Stimulated activated CD4-positive, alpha-beta T cell treated with anti-CD3 and anti-CD28 coated beads, Interleukin-2, amount 100 ng/mL, for 4 hours (primary cell): ENCODE measurements around the gene DTHD1.
A peak's percentile ranks its signal among the peaks of the same experiment; 100 is the strongest.

ENCODE experiments used
- DNase-seq: peaks from one replicate; pipeline ENCODE4 v3.0.0-alpha.2; 2020; ENCODE audit warnings: low read depth

Gene DTHD1

GRCh38 chr4:36281384-36282106 is at the start of gene DTHD1:
Gene DTHD1 (plus strand): TSS chr4:36281616. CDS start chr4:36281759, 143 bp downstream.
- DNase-seq, result no peak

DNA sequence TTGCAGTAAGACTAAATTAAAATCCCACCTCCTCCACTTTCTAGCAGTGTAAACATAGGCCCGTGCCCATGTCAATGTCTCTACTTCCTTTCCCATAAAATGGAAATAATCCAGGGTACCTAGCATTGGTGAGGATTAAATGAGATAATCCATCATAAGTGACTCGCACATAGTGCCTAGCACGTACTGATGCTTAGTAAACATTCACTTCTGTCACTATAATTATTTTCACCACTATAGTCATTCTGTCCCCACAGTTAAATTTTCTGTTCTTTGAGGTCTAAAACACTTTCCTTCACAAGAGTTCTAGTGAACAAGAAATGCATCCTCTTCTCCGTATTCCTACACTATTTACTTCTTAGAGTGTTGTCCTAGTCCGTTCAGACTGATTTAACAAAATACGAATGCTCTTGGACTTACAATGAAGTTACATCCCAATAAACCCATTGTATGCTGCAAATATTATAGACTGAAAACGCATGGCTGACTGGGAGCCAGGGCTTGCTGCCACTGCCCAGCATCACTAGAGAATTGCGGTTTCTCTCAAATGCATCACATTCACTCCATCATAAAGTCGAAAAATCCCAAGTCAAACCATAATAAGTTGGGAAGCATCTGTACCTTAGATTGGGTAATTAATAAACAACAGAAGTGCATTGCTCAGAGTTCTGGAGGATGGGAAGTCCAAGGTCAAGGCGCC is 47.7 kb upstream of the DTHD1 start:
- DNase-seq, result no peak

DNA sequence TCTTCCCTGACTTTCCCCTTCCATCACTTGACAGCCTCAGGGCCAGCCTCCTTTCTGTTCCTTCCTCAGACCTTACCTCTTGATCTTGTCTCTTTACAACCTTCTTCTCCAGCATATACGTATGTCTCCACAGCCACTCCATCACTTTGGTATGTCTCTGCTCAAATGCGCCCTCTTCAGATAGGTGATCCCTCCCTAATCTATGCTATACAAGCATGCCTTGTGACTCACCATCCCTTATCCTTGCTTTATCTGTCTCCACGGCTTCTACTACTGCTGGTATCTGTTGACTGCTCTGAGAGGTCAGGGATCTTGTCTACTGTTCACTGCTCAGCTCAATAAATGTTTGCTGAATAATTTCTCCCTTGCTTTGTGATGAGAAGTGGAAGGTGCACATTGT is 46.1 kb upstream of the DTHD1 start:
- no peak for DNase-seq

GRCh38 chr4:36236159-36236558 is 45.3 kb upstream of the DTHD1 start:
- no peak for DNase-seq

DNA sequence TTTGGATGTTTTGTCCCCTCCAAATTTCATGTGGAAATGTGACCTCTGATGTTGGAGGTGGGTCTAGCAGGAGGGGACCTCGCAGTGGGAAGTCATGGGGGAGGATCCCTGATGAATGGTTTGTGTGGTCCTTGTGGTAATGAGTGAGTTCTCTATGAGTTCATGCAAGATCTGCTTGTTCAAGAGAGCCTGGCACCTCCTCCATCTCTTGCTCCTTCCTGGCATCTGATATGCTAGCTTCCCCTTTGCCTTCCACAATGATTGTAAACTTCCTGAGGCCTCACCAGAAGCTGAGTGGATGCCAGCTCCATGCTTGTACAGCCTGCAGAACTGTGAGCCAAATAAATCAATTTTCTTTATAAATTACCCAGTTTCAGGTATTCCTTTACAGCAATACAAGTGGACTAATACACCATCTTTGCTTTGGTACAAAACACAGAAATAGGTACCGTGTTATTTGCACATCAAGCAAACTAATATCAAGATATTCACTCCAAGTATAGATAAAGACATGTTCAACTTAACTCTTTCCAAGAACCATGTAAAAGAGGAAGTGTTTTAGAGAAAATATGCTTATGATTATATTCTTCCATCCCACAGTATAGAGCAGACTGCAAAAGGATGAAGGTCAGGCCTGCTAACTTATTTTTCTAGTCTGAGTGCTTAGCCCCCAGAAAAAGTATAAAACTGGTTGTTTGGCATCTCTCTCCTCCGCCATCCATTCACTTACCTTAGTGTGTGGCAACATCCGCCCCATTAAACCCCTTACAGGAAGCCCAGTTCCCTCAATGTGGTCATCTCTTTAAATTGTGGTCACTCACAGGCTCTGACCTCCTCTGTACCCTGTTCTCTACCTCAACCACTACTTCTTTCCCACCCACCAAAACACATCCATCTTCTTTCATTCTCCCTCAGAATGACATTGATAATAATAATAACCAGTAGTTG is 43.8 kb upstream of the DTHD1 start:
- DNase-seq, result no peak

GRCh38 chr4:36241771-36242170 is 39.6 kb upstream of the DTHD1 start:
- no peak for DNase-seq

DNA sequence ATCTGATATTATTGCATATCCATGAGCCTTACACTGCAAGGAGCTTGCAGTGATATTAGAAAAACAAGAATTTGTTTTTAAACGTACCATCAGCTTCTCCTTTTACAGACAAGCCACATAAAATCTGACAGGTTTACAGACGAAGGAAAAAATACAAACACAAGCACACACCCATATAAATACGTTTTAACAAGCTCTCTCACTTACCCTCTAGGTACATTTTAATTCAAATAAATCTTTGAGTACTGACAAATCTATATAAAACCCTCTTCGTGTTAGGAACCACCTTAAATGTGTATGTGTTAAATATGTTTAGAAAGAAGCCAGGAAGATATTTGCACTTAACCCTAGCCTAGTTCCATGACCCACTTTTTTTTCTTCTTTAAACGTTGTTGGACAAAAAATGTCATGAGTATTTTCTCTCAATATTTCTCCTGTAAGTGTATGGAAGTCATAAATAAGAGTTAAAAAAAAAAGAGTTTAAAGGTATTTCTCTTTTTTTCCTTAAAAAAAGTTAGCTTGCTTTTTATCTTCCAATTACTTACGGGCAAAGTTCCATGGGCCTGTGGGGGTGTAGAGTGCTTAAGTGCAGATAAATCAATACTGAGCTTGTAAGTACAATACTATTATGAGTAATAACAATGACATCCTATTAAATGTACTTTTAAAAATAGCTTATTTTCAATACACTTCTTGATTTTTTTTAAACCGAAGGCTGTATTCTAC is 38.6 kb upstream of the DTHD1 start:
- DNase-seq, result no peak

- peak; percentile 24 for DNase-seq
Observed at GRCh38 chr4:36243355-36244256, 37.8 kb upstream of the DTHD1 start.

GRCh38 chr4:36244257-36245082 is 36.9 kb upstream of the DTHD1 start, which contains the start of gene ARAP2:
Gene ARAP2 (minus strand): TSS chr4:36244514. CDS start chr4:36229486, 15,028 bp downstream.
- peak; percentile 76 for DNase-seq

DNA sequence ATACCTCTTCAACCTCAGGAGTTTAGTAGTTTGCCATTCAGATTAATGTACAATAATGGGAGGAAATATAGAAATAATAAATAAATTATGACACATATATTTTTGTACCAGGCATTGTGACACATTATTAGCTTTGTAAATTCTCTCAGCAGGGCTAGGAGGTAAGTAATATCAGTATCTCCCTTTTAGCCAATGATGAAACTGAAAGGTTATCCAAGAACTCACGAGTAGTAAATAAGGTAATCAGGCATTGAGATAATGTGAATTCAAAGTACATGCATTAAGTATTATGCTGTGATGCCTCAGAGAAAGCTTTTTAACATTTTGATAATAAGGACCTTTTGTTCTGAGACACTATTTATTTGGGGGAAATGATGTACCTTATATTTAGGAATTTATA is 31.8 kb upstream of the DTHD1 start:
- no peak for DNase-seq

DNA sequence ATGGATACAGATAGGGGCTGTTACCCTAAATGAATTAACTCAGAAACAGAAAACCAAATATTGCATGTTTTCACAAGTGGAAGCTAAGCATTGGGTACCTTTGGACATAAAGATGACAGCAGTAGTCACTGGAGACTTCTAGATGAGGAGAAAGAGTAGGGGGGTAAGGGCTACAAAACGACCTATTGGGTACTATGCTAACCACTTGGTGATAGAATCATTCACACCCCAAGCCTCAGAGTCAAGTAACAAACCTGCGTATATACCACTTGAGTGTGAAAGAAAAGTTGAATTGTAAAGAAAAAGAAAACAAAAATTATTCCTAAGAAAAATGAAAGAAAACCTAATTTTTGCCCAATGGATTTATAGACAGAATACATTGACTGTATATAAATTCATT is 29.4 kb upstream of the DTHD1 start:
- no peak for DNase-seq

GRCh38 chr4:36254371-36254770 is 27.0 kb upstream of the DTHD1 start:
- no peak for DNase-seq

- peak; percentile 41 for DNase-seq
Observed at GRCh38 chr4:36255577-36255976, 25.8 kb upstream of the DTHD1 start.

DNA sequence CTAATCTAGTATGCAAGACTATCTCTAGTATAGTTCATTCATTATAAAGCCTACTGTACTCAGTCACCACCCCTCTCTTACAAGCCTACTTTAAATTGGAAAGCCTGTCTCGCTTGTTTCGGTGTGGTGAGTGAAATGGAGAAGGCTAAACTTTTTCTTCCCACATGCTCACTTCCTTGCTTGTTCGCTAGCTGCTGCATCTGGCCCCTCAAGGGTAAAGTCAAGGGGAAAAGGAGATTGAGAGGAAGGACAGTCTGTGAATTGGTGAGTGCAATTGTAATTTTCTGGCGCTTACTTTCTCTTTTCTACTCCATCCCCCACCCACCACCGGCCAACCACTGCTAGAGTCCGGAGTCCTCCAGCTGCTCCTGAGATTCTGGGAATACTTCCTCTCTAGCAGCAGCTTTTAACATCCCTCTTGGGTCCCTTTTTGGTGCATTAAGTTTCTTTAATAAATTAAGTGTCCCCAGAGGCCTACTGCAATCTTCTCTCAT is 25.0 kb upstream of the DTHD1 start:
- DNase-seq, result no peak

DNA sequence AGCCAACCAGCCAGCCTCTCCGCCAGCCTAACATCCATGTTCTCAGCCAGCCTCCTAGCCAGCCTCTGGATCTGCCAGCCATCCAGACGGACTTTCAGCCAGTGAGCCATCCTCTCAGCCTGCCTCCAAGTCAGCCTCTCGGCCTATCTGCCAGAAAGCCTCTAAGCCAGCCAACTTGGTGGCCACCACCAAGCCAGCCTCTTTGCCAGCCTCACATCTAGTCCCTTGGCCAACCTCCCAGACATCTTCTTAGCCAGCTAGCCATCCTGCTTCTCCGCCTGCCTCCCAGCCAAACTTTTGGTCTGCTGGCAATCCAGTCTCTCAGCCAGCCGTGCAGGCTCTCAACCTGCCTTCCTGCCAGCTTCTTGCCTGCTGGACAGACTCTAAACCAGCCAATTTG is 20.7 kb upstream of the DTHD1 start:
- DNase-seq, result no peak

- no peak for DNase-seq
Observed at GRCh38 chr4:36264207-36264826, 17.1 kb upstream of the DTHD1 start.

GRCh38 chr4:36267486-36268268 is 13.7 kb upstream of the DTHD1 start:
- no peak for DNase-seq

DNA sequence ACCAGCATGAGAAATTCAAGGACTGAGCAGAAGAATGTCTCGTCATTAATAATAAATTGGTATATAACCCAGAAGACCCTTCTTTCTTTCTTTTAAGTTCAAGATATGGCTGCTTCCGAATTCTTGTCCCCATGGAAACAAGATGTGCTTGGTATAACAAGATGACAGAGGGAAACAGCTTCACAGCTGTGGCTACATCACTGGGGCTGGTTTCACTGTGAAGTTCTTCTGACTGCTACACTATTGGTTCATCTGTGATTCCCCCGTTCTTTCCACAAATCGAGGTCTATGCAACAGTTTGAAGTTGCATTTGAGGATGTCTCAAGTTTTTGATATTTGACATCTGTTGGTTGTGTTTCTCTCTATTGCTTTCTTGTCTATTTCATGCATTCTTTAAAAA is 12.3 kb upstream of the DTHD1 start:
- no peak for DNase-seq
